Activated B cell treated with CpG ODN at 0.5 μM for 24 hours (primary cell): ENCODE results near the gene SH3RF3. TPM values are rescaled to one million over a fixed set of nuclear protein-coding genes. Genes with fewer than 3 reads are reported as not detected.

Source experiments
- ATAC-seq: fragments of 200-7000 bp; cut with Tn5 transposase; one replicate; pipeline ENCODE4 v1.10.0; 2021; ENCODE audit warnings: low read depth, mild to moderate bottlenecking, moderate library complexity
- CTCF ChIA-PET: fragments of 350-600 bp; sonication (Branson Sonifier 250); formaldehyde crosslinking; loops from one replicate; lab custom pipeline; 2021; ENCODE audit warnings: antibody characterized with exemption; lab: Charles Lee
- POLR2A ChIA-PET: fragments of 350-600 bp; sonication (Branson Sonifier 250); formaldehyde crosslinking; loops from one replicate; lab custom pipeline; 2021; ENCODE audit warnings: antibody characterized with exemption; lab: Charles Lee
- DNase-seq: peaks from one replicate; pipeline ENCODE4 v3.0.0; 2022
- H3K27ac Mint-ChIP-seq: one replicate; pipeline ENCODE4 v1.8.0; 2020; ENCODE audit warnings: mixed read lengths
- H3K27me3 Mint-ChIP-seq: one replicate; pipeline ENCODE4 v1.8.0; 2021; ENCODE audit warnings: mixed read lengths
- H3K36me3 Mint-ChIP-seq: one replicate; pipeline ENCODE4 v1.8.0; 2021; ENCODE audit warnings: low read depth, mixed read lengths
- H3K4me1 Mint-ChIP-seq: one replicate; pipeline ENCODE4 v1.8.0; 2021; ENCODE audit warnings: mixed read lengths
- H3K4me3 Mint-ChIP-seq: one replicate; pipeline ENCODE4 v1.8.0; 2020; ENCODE audit warnings: mild to moderate bottlenecking, mixed read lengths
- H3K9me3 Mint-ChIP-seq: one replicate; pipeline ENCODE4 v1.8.0; 2020; ENCODE audit warnings: mixed read lengths
- intact Hi-C: fragments of 100-400 bp; cut with micrococcal nuclease; formaldehyde crosslinking; loops from one replicate; pipeline ENCODE4 v1.15.1; 2024
- total RNA-seq: library from RNA; stranded (reverse); gene quantifications from 2 replicates; pipeline ENCODE4 v1.2.3, GENCODE V29; 2022
- TF ChIP-seq, protein P1 (sequence below): fragments of 200-600 bp; IDR thresholded peaks from one replicate; pipeline ENCODE4 v1.8.0; 2022; ENCODE audit warnings: antibody characterized with exemption, mild to moderate bottlenecking

SH3RF3 gene
- total RNA-seq, 1 donor from 2014 or later: 0.09 TPM

DNA sequence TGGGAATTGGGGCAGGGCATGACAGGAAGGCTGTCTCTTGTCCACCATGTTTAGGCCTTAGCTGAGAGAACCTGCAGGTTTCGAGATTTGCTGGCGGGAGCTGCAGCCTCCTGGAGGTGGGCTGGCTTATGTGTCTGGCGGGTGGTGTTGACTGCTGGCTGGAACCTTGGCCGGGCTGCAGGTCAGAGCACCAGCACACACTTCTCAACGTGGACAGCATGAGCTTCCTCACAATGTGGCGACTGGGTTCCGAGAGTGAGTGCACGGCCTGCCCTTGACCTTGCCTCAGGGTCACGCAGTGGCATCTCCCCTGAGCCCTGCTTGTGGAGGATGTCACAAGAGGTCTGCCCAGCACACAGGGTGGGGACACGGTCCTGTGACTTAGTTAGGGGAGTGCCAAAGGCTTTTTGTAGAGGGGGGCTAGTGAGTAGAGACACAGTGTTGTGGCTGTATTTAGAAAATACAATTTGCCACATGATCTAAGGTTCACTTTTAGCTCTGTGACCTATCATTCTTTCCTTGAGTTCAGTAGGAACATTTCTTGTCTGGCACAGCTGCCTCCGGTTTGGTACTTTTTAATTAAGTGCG is 350.0 kb downstream of the SH3RF3 start:
- ChIA-PET CTCF (no interaction called here), POLR2A (no interaction called here)
- H3K4me1 Mint-ChIP-seq: peaks cover under 1% of the 10 kb centered on the region
- no peak overlapping the region for H3K27ac Mint-ChIP-seq
- H3K27me3 Mint-ChIP-seq: peaks cover 5% of the 10 kb centered on the region
- no peaks in the 10 kb centered on the region for H3K9me3 Mint-ChIP-seq
- TF ChIP-seq, protein P1, sequence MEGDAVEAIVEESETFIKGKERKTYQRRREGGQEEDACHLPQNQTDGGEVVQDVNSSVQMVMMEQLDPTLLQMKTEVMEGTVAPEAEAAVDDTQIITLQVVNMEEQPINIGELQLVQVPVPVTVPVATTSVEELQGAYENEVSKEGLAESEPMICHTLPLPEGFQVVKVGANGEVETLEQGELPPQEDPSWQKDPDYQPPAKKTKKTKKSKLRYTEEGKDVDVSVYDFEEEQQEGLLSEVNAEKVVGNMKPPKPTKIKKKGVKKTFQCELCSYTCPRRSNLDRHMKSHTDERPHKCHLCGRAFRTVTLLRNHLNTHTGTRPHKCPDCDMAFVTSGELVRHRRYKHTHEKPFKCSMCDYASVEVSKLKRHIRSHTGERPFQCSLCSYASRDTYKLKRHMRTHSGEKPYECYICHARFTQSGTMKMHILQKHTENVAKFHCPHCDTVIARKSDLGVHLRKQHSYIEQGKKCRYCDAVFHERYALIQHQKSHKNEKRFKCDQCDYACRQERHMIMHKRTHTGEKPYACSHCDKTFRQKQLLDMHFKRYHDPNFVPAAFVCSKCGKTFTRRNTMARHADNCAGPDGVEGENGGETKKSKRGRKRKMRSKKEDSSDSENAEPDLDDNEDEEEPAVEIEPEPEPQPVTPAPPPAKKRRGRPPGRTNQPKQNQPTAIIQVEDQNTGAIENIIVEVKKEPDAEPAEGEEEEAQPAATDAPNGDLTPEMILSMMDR: no peak
- no peak overlapping the region for H3K4me3 Mint-ChIP-seq
- no peak for ATAC-seq
- no peaks in the 10 kb centered on the region for H3K36me3 Mint-ChIP-seq
- intact Hi-C loops: no loop called here
- no peak for DNase-seq

DNA sequence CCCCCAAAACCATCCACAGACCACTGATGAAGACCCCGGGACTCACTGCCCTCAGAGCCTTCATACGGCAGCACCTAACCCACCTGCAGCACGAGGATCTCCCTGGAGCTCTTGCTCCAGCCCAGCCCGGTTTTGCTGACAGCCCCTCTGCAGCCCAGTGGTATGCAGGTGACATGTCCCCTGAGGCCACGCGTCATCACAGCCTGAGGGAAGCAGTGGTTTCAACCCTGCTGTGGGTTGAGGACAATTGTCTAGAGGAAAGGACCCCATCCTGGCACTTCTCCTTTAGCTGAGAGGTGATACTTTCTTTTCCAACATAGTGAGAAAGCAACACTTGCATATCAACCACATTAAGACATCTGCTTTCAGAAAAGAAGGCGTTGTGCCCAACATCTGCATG is 350.8 kb downstream of the SH3RF3 start:
- Mint-ChIP-seq H3K36me3 (no peaks in the 10 kb centered on the region), H3K4me1 (no peaks in the 10 kb centered on the region), H3K9me3 (no peaks in the 10 kb centered on the region), H3K4me3 (no peak overlapping the region), H3K27me3 (peaks cover 8% of the 10 kb centered on the region), H3K27ac (no peak overlapping the region)
- ATAC-seq: no peak
- intact Hi-C loops: no loop called here
- ChIA-PET CTCF (no interaction called here), POLR2A (no interaction called here)
- DNase-seq: no peak
- TF ChIP-seq, protein P1: no peak

DNA sequence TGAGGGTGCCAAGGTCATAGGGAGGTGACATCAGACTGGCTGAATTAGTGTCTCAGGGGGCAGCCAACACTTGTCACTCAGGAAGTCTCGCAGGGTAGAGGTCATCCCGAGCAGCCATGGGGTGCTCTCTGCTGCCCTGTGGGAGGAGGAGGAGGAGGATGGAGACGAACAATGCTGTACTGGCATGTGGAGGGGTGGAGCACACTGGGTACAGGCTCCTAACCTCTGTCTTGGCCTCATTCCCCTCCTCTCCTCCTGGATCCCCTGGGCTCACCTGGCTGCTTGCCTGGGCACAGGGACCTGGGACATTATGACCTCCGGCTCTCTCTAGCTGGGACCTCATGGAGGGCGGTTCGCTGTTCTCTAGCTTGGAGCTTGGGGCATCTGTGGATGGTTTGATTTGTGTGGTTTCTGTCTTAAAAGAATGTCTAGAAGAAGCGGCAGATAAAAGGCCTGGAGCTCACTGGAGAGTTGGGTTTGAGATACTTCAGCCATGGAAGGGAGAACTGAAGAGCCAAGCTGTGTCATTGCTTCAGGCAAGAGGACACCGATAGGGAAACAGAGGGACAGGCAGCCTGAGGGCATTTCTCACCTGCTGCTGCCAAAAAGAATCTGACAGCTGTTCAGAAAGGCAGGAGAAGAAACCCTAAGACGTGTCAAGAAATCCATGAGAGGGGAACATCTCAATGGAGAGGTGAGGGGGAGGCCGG is 351.6 kb downstream of the SH3RF3 start:
- TF ChIP-seq, protein P1: no peak
- H3K4me1 Mint-ChIP-seq: no peaks in the 10 kb centered on the region
- H3K27ac Mint-ChIP-seq: no peak overlapping the region
- H3K36me3 Mint-ChIP-seq: no peaks in the 10 kb centered on the region
- no peak for DNase-seq
- no peak overlapping the region for H3K4me3 Mint-ChIP-seq
- POLR2A ChIA-PET: no interaction called here
- no peak for ATAC-seq
- peaks cover 8% of the 10 kb centered on the region for H3K27me3 Mint-ChIP-seq
- no peaks in the 10 kb centered on the region for H3K9me3 Mint-ChIP-seq
- CTCF ChIA-PET: no interaction called here
- intact Hi-C loops: no loop called here

DNA sequence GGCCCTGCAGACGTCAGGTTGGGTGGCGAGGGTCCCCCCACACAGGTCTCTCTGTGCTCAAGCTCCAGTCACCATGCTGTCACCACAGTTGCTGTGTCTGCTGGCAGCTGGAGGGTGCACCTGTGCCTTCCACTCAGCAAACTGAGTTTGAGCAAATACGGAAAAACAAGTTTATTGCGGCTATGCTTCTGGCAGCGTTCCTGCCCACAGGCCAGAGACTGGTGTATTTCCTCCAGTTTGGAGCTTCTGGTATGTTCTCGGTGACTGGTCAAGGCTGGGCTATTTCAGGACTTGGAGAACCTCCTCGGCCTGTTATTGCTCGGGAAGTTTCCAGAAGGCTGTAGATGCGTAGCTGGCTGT is 352.2 kb downstream of the SH3RF3 start:
- intact Hi-C loops: no loop called here
- ChIA-PET POLR2A (no interaction called here), CTCF (no interaction called here)
- ATAC-seq (no peak), DNase-seq (no peak)
- Mint-ChIP-seq H3K9me3 (no peaks in the 10 kb centered on the region), H3K27me3 (peaks cover 8% of the 10 kb centered on the region), H3K4me1 (no peaks in the 10 kb centered on the region), H3K4me3 (no peak overlapping the region), H3K27ac (no peak overlapping the region), H3K36me3 (no peaks in the 10 kb centered on the region)
- TF ChIP-seq, protein P1: no peak

DNA sequence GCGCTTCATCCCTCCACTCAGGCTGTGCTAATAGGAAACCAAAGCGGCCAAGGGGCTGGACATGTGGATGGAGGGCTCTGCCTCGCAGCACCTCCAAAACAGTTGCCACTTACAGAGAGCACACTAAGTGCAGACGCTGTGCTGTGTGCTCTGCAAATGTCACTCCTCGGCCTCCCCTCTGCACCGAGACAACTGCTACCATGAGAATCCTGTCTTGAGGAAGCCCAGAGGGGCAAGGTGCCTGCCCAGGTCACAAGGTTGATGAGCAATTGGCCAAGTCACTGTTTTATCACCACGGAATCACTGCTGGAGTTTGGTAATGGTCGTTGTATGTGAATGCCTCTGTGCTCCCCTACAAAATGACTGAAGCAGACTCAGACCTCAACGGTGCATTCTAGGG is 352.6 kb downstream of the SH3RF3 start:
- ATAC-seq (no peak), DNase-seq (no peak)
- ChIA-PET POLR2A (no interaction called here), CTCF (no interaction called here)
- peaks cover 8% of the 10 kb centered on the region for H3K27me3 Mint-ChIP-seq
- no peaks in the 10 kb centered on the region for H3K9me3 Mint-ChIP-seq
- H3K36me3 Mint-ChIP-seq: no peaks in the 10 kb centered on the region
- H3K27ac Mint-ChIP-seq: no peak overlapping the region
- H3K4me3 Mint-ChIP-seq: no peak overlapping the region
- intact Hi-C loops: no loop called here
- H3K4me1 Mint-ChIP-seq: no peaks in the 10 kb centered on the region
- TF ChIP-seq, protein P1: no peak
